ENCODE data around the gene ACTR2.

GRCh38 chr2:65199891-65200290, 27.7 kb upstream of the ACTR2 start:
- TF ChIP-seq POLR2A (IDR thresholded peaks at IDR 0.05; ENCODE audit: extremely low read depth, insufficient read length) (no peak), MAX (IDR thresholded peaks at IDR 0.05; ENCODE audit: low read depth, low read length) (no peak), CTCF (IDR thresholded peaks at IDR 0.05; ENCODE audit: low read depth, low read length) (no peak)
